ENCODE measurements around the gene SMAD6. TPM values are rescaled to one million over a fixed set of nuclear protein-coding genes. Genes with fewer than 3 reads are reported as not detected.

SMAD6 gene
- total RNA-seq, 2 donors from 2014 or later, result 14.8 to 51.2 TPM

DNA sequence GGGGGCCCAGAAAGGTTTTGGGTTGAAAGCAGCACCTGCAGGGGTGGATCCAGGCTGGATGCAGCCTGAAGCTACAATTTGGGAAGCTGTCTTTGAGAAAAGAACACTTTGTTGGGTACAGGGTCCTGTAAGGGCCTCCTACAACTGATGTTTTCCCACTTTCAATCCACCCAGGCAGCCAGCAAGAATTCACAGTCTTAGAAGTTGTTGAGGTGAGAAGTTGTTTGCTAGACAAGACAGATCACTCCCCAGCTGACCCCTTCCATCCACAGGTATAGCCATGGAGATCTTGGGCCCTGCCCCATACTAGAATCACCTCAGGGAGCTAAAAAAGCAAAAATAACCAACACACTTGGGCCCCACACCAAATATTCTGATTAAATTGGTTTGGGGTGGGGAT lies 10.3 kb upstream of the SMAD6 start:
- no peaks in the 10 kb centered on the region for H3K27me3 ChIP-seq (replicated peaks; ENCODE audit: insufficient read depth)
- no peak overlapping the region for H3K4me3 ChIP-seq
- peak overlapping the region; percentile 23 to 61 for H3K27ac ChIP-seq
- intact Hi-C loops (cut with DNase I), result no loop called here
- H3K9me3 ChIP-seq, result no peaks in the 10 kb centered on the region
- no peaks in the 10 kb centered on the region for H3K36me3 ChIP-seq
- no peak for DNase-seq (ENCODE audit: low spot score)
- peaks cover 4% of the 10 kb centered on the region for H3K4me1 ChIP-seq (replicated peaks)
- TF ChIP-seq CTCF (IDR thresholded peaks at IDR 0.05) (no peak), POLR2AphosphoS5 (IDR thresholded peaks at IDR 0.05) (no peak), POLR2A (IDR thresholded peaks at IDR 0.05) (no peak)

DNA sequence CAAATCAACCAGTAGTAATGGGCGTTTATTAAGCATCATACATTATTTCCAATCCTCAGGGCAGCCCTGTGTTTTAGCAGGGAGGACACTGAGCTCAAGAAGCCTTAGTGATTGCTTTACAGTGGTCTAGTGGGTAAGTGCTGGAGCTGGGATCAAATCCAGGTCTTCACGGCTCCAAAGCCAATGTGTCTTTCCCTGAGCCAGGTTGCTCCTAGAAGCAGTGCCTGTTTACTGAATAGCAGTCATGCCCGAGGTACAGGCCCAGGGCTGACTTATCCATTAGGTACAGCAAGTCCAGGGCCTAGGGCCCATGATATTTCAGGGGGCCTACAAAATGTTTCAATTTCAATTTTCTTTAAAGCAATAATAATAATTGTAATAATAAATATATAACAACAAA lies 9.6 kb upstream of the SMAD6 start:
- TF ChIP-seq POLR2A (IDR thresholded peaks at IDR 0.05) (no peak), POLR2AphosphoS5 (IDR thresholded peaks at IDR 0.05) (no peak), CTCF (IDR thresholded peaks at IDR 0.05) (no peak)
- H3K27me3 ChIP-seq (replicated peaks; ENCODE audit: insufficient read depth), result no peaks in the 10 kb centered on the region
- intact Hi-C loops (cut with DNase I), result no loop called here
- no peak for DNase-seq (ENCODE audit: low spot score)
- no peaks in the 10 kb centered on the region for H3K36me3 ChIP-seq
- H3K4me3 ChIP-seq, result no peak overlapping the region
- H3K27ac ChIP-seq, result peak overlapping the region; percentile 23 to 61
- WGBS, result 29% methylated on average over 3 of the region's 3 CpGs
- H3K4me1 ChIP-seq (replicated peaks), result peaks cover 4% of the 10 kb centered on the region
- no peaks in the 10 kb centered on the region for H3K9me3 ChIP-seq

- peak overlapping the region; percentile 23 to 61 for H3K27ac ChIP-seq
- no peak for DNase-seq (ENCODE audit: low spot score)
- intact Hi-C loops (cut with DNase I), result no loop called here
Observed at GRCh38 chr15:66692808-66693596, 9.0 kb upstream of the SMAD6 start.

DNA sequence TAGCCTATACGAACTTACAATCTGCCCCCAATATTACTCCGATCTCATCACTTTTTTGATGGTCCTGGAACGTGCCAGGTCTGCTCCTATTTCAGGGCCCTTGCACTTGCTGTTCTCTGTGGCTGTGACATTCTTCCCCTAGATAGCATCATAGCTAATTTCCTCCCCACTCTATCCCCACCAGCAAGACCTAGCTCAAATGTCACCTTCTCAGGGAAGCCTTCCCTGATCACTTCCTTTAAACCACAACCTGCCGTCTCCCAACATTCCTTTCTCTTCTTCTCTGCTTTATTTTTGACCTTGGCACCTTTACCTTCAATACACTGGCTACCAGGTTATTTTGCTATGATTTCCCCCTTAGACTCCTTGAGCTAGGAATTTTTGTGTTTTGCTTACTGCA lies 5.3 kb upstream of the SMAD6 start:
- no peak overlapping the region for H3K4me3 ChIP-seq
- no peak overlapping the region for H3K27ac ChIP-seq
- 92% methylated on average over 4 of the region's 4 CpGs for WGBS
- no peak for TF ChIP-seq CTCF (IDR thresholded peaks at IDR 0.05)
- no peak for TF ChIP-seq POLR2A (IDR thresholded peaks at IDR 0.05)
- TF ChIP-seq POLR2AphosphoS5 (IDR thresholded peaks at IDR 0.05), result no peak
- no peaks in the 10 kb centered on the region for H3K27me3 ChIP-seq (replicated peaks; ENCODE audit: insufficient read depth)
- no peaks in the 10 kb centered on the region for H3K36me3 ChIP-seq
- no peaks in the 10 kb centered on the region for H3K9me3 ChIP-seq
- DNase-seq (ENCODE audit: low spot score), result no peak
- intact Hi-C loops (cut with DNase I), result no loop called here
- H3K4me1 ChIP-seq (replicated peaks), result peaks cover 4% of the 10 kb centered on the region

More at GRCh38 chr15:66692808-66693596, 9.0 kb upstream of the SMAD6 start:
- Histone ChIP-seq H3K4me1 (replicated peaks) (peaks cover 4% of the 10 kb centered on the region), H3K4me3 (no peak overlapping the region), H3K9me3 (no peaks in the 10 kb centered on the region), H3K36me3 (no peaks in the 10 kb centered on the region), H3K27me3 (replicated peaks; ENCODE audit: insufficient read depth) (no peaks in the 10 kb centered on the region)
- 38% methylated on average over 6 of the region's 6 CpGs for WGBS
- TF ChIP-seq CTCF (IDR thresholded peaks at IDR 0.05) (no peak), POLR2A (IDR thresholded peaks at IDR 0.05) (no peak), POLR2AphosphoS5 (IDR thresholded peaks at IDR 0.05) (peak; percentile 4)

All from prostate gland (tissue), 2 donors.